Spleen (tissue), 7 donors: ENCODE measurements around the gene ACTMAP.

Experiments used
- CTCF ChIP-seq, 11 experiments: fragments of 200-600 bp in 7 of 11; fragments of 450-650 bp in 4 of 11; sonication (generic) in 4 of 11; IDR thresholded peaks in 8 of 11; conservative IDR thresholded peaks in 3 of 11; 1 replicate in 7 of 11; 2 replicates in 4 of 11; pipeline versions ENCODE4 v1.4.0 to v1.8.0; 2016 to 2021; ENCODE audit warnings: antibody characterized with exemption in 11 of 11, inconsistent platforms in 4 of 11, mild to moderate bottlenecking in 1 of 11
- POLR2A ChIP-seq, 3 donors: fragments of 450-650 bp; IDR thresholded peaks; one replicate each; pipeline ENCODE4 v1.5.1; 2017; ENCODE audit warnings: antibody characterized with exemption in 3 of 3, mild to moderate bottlenecking in 1 of 3
- donor health status: DM: no; HTN: no; CAD: no; lungs with moderate emphysema.
- donor health status: DM: no; HTN: no; CAD: no.
- donor health status: DM: no; HTN: no; CAD: no.

GRCh38 chr19:40705362-40705651 is 45.0 kb downstream of the ACTMAP start:
- TF ChIP-seq CTCF (IDR thresholded peaks at IDR 0.05 in 8 of 11, conservative IDR thresholded peaks at IDR 0.05 in 3 of 11) (no peak), POLR2A (IDR thresholded peaks at IDR 0.05) (no peak)
